Measurements from ENCODE around the gene MPDZ. TPM values are rescaled to one million over a fixed set of nuclear protein-coding genes. Genes with fewer than 3 reads are reported as not detected.

MPDZ gene
- total RNA-seq, 2 donors from 2014 or later, result 26.9 to 61.5 TPM

DNA sequence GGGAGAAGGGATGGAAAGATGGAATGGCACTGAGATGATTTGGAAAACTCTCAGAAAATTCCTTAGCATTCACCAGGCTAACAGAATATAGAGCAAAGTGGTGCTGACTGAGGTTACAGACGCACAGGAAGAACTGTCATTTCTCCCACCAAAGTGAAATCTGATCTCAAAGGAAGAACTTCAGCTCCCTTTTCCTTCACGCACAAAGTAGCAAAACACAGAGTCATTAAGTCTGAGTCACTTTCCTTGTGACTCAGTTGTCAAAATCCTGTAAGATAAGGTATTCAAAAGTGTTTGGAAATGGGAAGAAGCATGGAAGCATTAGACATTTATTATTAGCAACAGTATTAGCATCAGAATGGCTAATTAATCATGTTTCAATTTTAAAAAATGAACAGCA lies 11.7 kb downstream of the MPDZ start:
- Histone ChIP-seq H3K27me3 (replicated peaks; ENCODE audit: insufficient read depth) (no peaks in the 10 kb centered on the region), H3K4me1 (replicated peaks) (no peaks in the 10 kb centered on the region), H3K36me3 (no peaks in the 10 kb centered on the region), H3K9me3 (no peaks in the 10 kb centered on the region), H3K27ac (no peak overlapping the region), H3K4me3 (no peak overlapping the region)
- peak; percentile 36 for TF ChIP-seq POLR2AphosphoS5 (IDR thresholded peaks at IDR 0.05)
- TF ChIP-seq POLR2A (IDR thresholded peaks at IDR 0.05), result no peak
- 41% methylated on average over 2 of the region's 2 CpGs for WGBS
- DNase-seq (ENCODE audit: low spot score), result no peak
- intact Hi-C loops (cut with DNase I), result no loop called here

DNA sequence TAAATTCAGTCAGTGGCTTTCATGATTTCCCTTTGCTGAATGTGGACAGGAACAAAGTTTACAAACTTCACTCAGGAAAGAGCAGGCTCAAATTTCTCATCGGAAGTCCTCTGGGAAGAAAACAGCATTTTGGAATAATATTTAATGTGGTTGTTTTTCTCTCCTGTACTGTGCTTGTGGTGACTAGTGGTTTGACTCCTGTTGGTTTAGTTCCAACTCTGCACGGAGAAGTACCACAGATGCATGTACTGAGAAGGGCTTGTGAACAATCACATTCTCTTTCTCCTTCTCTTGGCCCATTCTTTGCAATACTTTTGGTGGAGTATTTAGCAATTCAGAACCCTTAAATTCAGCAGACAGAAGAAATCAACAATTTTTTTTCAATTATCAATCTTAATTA lies 13.3 kb downstream of the MPDZ start:
- Histone ChIP-seq H3K9me3 (no peaks in the 10 kb centered on the region), H3K4me3 (no peak overlapping the region), H3K27ac (peak overlapping the region in 1 of 2 donors; percentile 16), H3K27me3 (replicated peaks; ENCODE audit: insufficient read depth) (no peaks in the 10 kb centered on the region), H3K36me3 (no peaks in the 10 kb centered on the region), H3K4me1 (replicated peaks) (no peaks in the 10 kb centered on the region)
- TF ChIP-seq POLR2AphosphoS5 (IDR thresholded peaks at IDR 0.05) (no peak), POLR2A (IDR thresholded peaks at IDR 0.05) (no peak)
- TF ChIP-seq, protein P1, sequence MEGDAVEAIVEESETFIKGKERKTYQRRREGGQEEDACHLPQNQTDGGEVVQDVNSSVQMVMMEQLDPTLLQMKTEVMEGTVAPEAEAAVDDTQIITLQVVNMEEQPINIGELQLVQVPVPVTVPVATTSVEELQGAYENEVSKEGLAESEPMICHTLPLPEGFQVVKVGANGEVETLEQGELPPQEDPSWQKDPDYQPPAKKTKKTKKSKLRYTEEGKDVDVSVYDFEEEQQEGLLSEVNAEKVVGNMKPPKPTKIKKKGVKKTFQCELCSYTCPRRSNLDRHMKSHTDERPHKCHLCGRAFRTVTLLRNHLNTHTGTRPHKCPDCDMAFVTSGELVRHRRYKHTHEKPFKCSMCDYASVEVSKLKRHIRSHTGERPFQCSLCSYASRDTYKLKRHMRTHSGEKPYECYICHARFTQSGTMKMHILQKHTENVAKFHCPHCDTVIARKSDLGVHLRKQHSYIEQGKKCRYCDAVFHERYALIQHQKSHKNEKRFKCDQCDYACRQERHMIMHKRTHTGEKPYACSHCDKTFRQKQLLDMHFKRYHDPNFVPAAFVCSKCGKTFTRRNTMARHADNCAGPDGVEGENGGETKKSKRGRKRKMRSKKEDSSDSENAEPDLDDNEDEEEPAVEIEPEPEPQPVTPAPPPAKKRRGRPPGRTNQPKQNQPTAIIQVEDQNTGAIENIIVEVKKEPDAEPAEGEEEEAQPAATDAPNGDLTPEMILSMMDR (IDR thresholded peaks at IDR 0.05), result no peak
- intact Hi-C loops (cut with DNase I), result no loop called here
- WGBS, result 25% methylated on average over 2 of the region's 2 CpGs
- DNase-seq (ENCODE audit: low spot score), result no peak

DNA sequence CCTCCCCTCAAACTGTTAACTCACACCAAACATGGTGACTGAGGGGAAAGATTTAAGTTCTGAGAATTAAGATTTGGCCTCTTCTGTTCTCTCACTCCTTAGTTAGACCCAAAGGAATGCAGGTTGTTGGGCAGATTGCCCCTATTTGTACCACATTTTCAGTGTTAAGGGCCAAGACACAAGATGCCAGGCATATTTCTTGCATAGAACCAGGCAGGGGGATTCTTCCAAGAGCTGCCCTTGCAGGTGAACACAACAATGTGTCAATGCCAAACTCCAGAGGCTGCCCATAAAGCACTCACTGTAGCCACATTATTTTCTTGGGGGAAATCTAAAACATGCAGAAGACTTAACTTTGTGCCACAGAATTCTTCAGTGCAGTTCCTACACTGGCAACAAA lies 14.7 kb downstream of the MPDZ start:
- peak; percentile 10 for DNase-seq (ENCODE audit: low spot score)
- no peaks in the 10 kb centered on the region for H3K36me3 ChIP-seq
- intact Hi-C loops (cut with DNase I), result no loop called here
- H3K4me1 ChIP-seq (replicated peaks), result no peaks in the 10 kb centered on the region
- H3K9me3 ChIP-seq, result no peaks in the 10 kb centered on the region
- TF ChIP-seq POLR2A (IDR thresholded peaks at IDR 0.05) (no peak), POLR2AphosphoS5 (IDR thresholded peaks at IDR 0.05) (no peak)
- TF ChIP-seq, protein P1 (IDR thresholded peaks at IDR 0.05), result no peak
- H3K27ac ChIP-seq, result no peak overlapping the region
- H3K27me3 ChIP-seq (replicated peaks; ENCODE audit: insufficient read depth), result no peaks in the 10 kb centered on the region
- H3K4me3 ChIP-seq, result no peak overlapping the region

DNA sequence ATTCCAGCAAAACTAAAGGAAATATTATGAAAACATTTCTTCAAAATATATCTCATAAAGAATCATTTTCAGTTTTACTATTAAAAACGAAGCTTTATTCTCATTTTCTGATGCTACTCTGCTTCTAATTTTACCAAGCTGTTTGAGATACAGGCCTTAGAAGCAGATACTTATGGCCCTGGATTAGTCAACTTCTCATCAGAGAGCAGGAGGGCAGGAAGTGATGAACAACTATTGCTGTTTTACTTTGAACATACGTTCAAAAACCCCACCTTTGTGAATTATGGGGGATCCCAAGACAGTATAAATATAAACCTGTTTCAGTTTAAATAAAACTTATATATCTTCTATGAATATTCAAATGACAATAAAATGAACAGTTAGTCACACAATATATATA lies 16.0 kb downstream of the MPDZ start:
- Histone ChIP-seq H3K27me3 (replicated peaks; ENCODE audit: insufficient read depth) (no peaks in the 10 kb centered on the region), H3K27ac (no peak overlapping the region), H3K36me3 (no peaks in the 10 kb centered on the region), H3K4me1 (replicated peaks) (no peaks in the 10 kb centered on the region), H3K9me3 (no peaks in the 10 kb centered on the region), H3K4me3 (no peak overlapping the region)
- TF ChIP-seq POLR2AphosphoS5 (IDR thresholded peaks at IDR 0.05) (no peak), POLR2A (IDR thresholded peaks at IDR 0.05) (no peak)
- TF ChIP-seq, protein P1 (IDR thresholded peaks at IDR 0.05), result no peak
- 71% methylated on average over 2 of the region's 2 CpGs for WGBS
- DNase-seq (ENCODE audit: low spot score), result no peak
- intact Hi-C loops (cut with DNase I), result no loop called here

DNA sequence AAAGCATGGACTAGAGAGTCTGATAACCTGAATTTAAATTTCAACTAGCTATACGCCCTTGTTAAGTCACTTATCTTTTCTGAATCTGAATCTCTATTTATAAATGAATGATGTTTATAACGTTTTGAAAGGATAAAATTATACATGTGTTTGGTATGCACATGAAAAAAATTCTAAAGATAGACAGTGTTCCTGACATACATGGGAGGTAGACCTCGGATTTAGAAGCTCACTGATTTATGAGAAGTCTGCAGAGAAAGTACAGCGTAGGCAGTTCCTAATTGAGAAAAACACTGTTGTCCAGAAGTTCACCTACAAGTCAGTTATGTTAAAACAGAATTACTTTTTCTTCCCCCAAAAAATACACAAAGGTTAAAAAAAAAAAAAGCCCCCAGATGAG lies 26.6 kb downstream of the MPDZ start:
- intact Hi-C loops (cut with DNase I), result no loop called here
- no peaks in the 10 kb centered on the region for H3K36me3 ChIP-seq
- no peaks in the 10 kb centered on the region for H3K4me1 ChIP-seq (replicated peaks)
- no peak overlapping the region for H3K27ac ChIP-seq
- H3K4me3 ChIP-seq, result no peak overlapping the region
- no peaks in the 10 kb centered on the region for H3K27me3 ChIP-seq (replicated peaks; ENCODE audit: insufficient read depth)
- no peaks in the 10 kb centered on the region for H3K9me3 ChIP-seq
- DNase-seq (ENCODE audit: low spot score), result no peak
- TF ChIP-seq POLR2AphosphoS5 (IDR thresholded peaks at IDR 0.05), result no peak
- TF ChIP-seq, protein P1 (IDR thresholded peaks at IDR 0.05), result no peak
- TF ChIP-seq POLR2A (IDR thresholded peaks at IDR 0.05), result no peak
- 40% methylated on average over 4 of the region's 4 CpGs for WGBS
